Subcutaneous abdominal adipose tissue (tissue), 5 donors: Measurements from ENCODE around the gene SLC34A1.
A peak's percentile ranks its signal among the peaks of the same experiment; 100 is the strongest.

ENCODE experiments used
- H3K27ac ChIP-seq: one replicate; pipeline ENCODE4 v1.7.0; 2013; ENCODE audit warnings: low read depth, mild to moderate bottlenecking, inconsistent platforms, low read length, moderate library complexity
- H3K27me3 ChIP-seq, 5 donors: one replicate each; pipeline ENCODE4 v1.7.0; 2013; ENCODE audit warnings: low read length in 5 of 5, inconsistent platforms in 1 of 5; ENCODE audit not compliant: control insufficient read depth in 5 of 5, insufficient read depth in 4 of 5
- H3K36me3 ChIP-seq, 5 donors: one replicate each; pipeline ENCODE4 v1.7.0; 2013; ENCODE audit warnings: low read length in 5 of 5; ENCODE audit not compliant: control insufficient read depth in 5 of 5, insufficient read depth in 5 of 5
- H3K4me1 ChIP-seq, 5 donors: one replicate each; pipeline ENCODE4 v1.7.0; 2013; ENCODE audit warnings: low read length in 5 of 5, mild to moderate bottlenecking in 3 of 5, moderate library complexity in 1 of 5; ENCODE audit not compliant: control insufficient read depth in 5 of 5, insufficient read depth in 5 of 5
- H3K4me3 ChIP-seq, 5 donors: one replicate each; pipeline ENCODE4 v1.7.0; 2013; ENCODE audit warnings: low read length in 5 of 5, low read depth in 1 of 5
- H3K9ac ChIP-seq, 5 donors: one replicate each; pipeline ENCODE4 v1.7.0; 2013; ENCODE audit warnings: low read length in 5 of 5, mild to moderate bottlenecking in 4 of 5, moderate library complexity in 3 of 5
- H3K9me3 ChIP-seq, 5 donors: one replicate each; pipeline ENCODE4 v1.7.0; 2013; ENCODE audit warnings: low read length in 5 of 5; ENCODE audit not compliant: control insufficient read depth in 5 of 5
- donor health status: healthy.
- donor health status: healthy.
- donor health status: healthy.
- donor health status: healthy.
- donor health status: healthy.

The SLC34A1 gene

GRCh38 chr5:177428574-177429217, 44.5 kb downstream of the SLC34A1 start:
- H3K27me3 ChIP-seq, result no peaks in the 10 kb centered on the region
- no peaks in the 10 kb centered on the region for H3K9me3 ChIP-seq
- H3K4me3 ChIP-seq, result no peak overlapping the region
- peak overlapping the region; percentile 41 for H3K27ac ChIP-seq
- peak overlapping the region in 3 of 5 donors; percentile 37 to 85 (median 48) for H3K9ac ChIP-seq
- H3K4me1 ChIP-seq, result peaks cover 6 to 65% (median 43%) of the 10 kb centered on the region in 5 donors
- peaks cover 0 to 37% (median 27%) of the 10 kb centered on the region in 5 donors for H3K36me3 ChIP-seq

GRCh38 chr5:177429248-177430040, 45.2 kb downstream of the SLC34A1 start:
- peaks cover 6 to 65% (median 43%) of the 10 kb centered on the region in 5 donors for H3K4me1 ChIP-seq
- no peak overlapping the region for H3K27ac ChIP-seq
- no peaks in the 10 kb centered on the region for H3K9me3 ChIP-seq
- peaks cover 0 to 45% (median 34%) of the 10 kb centered on the region in 5 donors for H3K36me3 ChIP-seq
- peak overlapping the region in 1 of 5 donors; percentile 13 for H3K9ac ChIP-seq
- no peak overlapping the region for H3K4me3 ChIP-seq
- no peaks in the 10 kb centered on the region for H3K27me3 ChIP-seq

GRCh38 chr5:177430140-177430951, 46.1 kb downstream of the SLC34A1 start:
- peaks cover 0 to 54% (median 43%) of the 10 kb centered on the region in 5 donors for H3K36me3 ChIP-seq
- H3K4me3 ChIP-seq, result no peak overlapping the region
- no peaks in the 10 kb centered on the region for H3K27me3 ChIP-seq
- H3K9ac ChIP-seq, result no peak overlapping the region
- H3K9me3 ChIP-seq, result no peaks in the 10 kb centered on the region
- peaks cover 6 to 61% (median 41%) of the 10 kb centered on the region in 5 donors for H3K4me1 ChIP-seq
- no peak overlapping the region for H3K27ac ChIP-seq

- H3K27me3 ChIP-seq, result no peaks in the 10 kb centered on the region
- H3K4me3 ChIP-seq, result no peak overlapping the region
- peak overlapping the region in 1 of 5 donors; percentile 4 for H3K9ac ChIP-seq
- peaks cover 0 to 60% (median 49%) of the 10 kb centered on the region in 5 donors for H3K36me3 ChIP-seq
- no peaks in the 10 kb centered on the region for H3K9me3 ChIP-seq
- peaks cover 6 to 55% (median 37%) of the 10 kb centered on the region in 5 donors for H3K4me1 ChIP-seq
- no peak overlapping the region for H3K27ac ChIP-seq
These were observed 46.7 kb downstream of the SLC34A1 start for GRCh38 chr5:177430972-177431316.

GRCh38 chr5:177431317-177432142, 47.3 kb downstream of the SLC34A1 start:
- no peaks in the 10 kb centered on the region for H3K9me3 ChIP-seq
- no peaks in the 10 kb centered on the region for H3K27me3 ChIP-seq
- H3K27ac ChIP-seq, result no peak overlapping the region
- H3K36me3 ChIP-seq, result peaks cover 0 to 66% (median 54%) of the 10 kb centered on the region in 5 donors
- no peak overlapping the region for H3K4me3 ChIP-seq
- H3K9ac ChIP-seq, result peak overlapping the region in 1 of 5 donors; percentile 4
- peaks cover 6 to 55% (median 37%) of the 10 kb centered on the region in 5 donors for H3K4me1 ChIP-seq

GRCh38 chr5:177432143-177432838, 48.1 kb downstream of the SLC34A1 start:
- H3K4me1 ChIP-seq, result peaks cover 4 to 48% (median 31%) of the 10 kb centered on the region in 5 donors
- H3K9me3 ChIP-seq, result no peaks in the 10 kb centered on the region
- no peaks in the 10 kb centered on the region for H3K27me3 ChIP-seq
- no peak overlapping the region for H3K27ac ChIP-seq
- no peak overlapping the region for H3K9ac ChIP-seq
- peaks cover 0 to 72% (median 59%) of the 10 kb centered on the region in 5 donors for H3K36me3 ChIP-seq
- H3K4me3 ChIP-seq, result no peak overlapping the region

- no peak overlapping the region for H3K27ac ChIP-seq
- H3K4me3 ChIP-seq, result no peak overlapping the region
- H3K4me1 ChIP-seq, result peaks cover 0 to 41% (median 24%) of the 10 kb centered on the region in 5 donors
- H3K27me3 ChIP-seq, result no peaks in the 10 kb centered on the region
- H3K9me3 ChIP-seq, result no peaks in the 10 kb centered on the region
- peaks cover 0 to 79% (median 65%) of the 10 kb centered on the region in 5 donors for H3K36me3 ChIP-seq
- H3K9ac ChIP-seq, result no peak overlapping the region
These were observed 48.8 kb downstream of the SLC34A1 start for GRCh38 chr5:177432839-177433657.

GRCh38 chr5:177433658-177434217, 49.5 kb downstream of the SLC34A1 start:
- Histone ChIP-seq H3K4me1 (peaks cover 0 to 34% (median 17%) of the 10 kb centered on the region in 5 donors), H3K27ac (no peak overlapping the region), H3K9ac (no peak overlapping the region), H3K4me3 (no peak overlapping the region), H3K27me3 (no peaks in the 10 kb centered on the region), H3K36me3 (peaks cover 0 to 79% (median 70%) of the 10 kb centered on the region in 5 donors), H3K9me3 (no peaks in the 10 kb centered on the region)
